HG03103 (cell line): ENCODE data around the gene SIX3.

Experiments used
- ATAC-seq: cut with Tn5 transposase; IDR thresholded peaks from one replicate; pipeline ENCODE4 v1.9.1; 2021; ENCODE audit warnings: low read depth; ENCODE audit not compliant: unreplicated experiment

SIX3 gene

DNA sequence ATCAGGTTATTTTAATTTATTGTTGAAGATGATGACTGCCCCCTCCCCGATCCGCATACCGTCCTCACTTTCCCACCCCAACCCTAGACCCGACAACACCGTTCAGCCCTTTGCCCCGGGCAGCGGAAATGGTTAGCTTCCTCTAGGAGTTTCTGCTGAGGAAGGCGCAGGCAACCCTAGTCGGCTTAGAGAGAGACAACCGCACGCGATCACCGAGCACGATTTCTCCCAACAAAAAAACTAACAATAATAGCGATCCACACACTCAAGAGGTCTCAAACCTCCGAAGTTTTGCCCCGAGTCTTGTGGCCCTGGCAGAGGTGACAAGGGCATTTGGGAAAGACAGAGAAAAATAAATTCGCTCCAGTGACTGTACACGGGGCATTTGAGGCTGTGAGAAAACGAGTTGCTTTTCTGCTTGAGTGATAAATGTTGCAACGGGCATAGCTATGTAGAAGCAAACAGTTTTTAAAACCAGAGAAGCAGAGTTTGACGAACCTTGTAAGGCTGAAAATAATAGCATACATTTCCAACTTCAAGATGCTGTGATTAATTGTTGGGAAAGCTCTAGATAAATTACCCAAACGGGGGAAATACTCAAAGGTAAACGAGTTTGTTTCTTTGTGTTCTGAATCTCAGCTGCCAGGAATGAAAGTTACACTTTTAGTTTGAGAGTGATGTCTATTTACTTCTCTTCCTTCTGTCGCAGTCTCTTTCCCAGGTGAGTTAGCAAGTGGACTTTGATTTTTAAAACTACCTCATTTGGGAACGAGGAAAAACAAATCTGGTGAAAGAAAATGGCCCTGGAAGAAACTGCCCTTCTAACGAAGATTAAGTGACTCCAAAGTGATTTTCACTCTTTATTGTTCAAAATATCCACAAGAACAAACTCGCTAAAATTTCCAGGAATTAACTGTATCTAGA, 11.0 kb upstream of the SIX3 start:
- ATAC-seq: no peak

DNA sequence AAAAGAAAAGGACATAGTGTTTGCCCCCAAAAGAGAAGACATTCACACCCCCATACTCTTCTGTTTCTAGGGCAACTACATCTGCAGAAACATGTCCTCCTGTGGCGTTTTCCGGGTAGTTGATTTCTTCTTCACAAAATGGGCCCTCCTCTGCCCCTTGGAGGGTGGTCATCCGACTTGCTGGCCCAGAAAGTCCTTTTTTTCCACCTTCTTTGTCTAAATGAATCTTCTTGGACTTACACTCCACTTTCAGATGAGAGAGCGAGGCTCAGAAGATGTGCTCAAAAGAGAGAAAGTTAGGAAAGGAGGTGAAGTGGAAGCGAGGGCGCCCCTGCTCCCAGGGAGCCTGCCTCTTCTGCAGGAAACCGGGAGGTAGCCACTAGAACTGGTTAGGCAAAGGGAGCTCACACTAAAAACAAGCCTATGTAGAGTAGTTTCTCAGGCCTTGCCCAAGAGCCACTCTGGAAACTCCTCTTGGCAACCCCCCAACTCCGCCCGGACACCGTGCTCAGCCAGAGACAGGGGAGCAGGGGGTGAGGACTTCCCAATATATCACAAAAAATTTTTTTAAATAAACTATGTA, 10.2 kb upstream of the SIX3 start:
- ATAC-seq: no peak

DNA sequence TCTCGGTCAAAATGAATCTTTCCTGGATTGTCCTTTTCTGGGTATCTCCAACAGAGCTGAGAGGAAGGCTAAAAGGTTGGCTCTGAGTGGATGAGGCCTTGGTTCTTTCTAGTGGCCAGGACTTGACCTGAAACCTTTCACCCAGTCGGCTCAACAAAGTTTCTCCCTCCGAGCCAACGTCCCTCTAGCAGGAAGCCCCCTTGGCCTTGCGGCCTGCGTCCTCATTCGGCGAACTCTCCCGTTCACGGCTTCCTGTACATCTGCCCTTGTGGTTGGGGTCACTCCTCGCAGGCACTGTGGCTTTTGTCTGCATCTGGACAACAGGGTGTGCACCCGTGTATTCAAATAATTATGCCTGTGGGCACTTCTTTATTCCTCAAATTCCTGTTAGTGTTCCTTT, 9.4 kb upstream of the SIX3 start:
- ATAC-seq: no peak

DNA sequence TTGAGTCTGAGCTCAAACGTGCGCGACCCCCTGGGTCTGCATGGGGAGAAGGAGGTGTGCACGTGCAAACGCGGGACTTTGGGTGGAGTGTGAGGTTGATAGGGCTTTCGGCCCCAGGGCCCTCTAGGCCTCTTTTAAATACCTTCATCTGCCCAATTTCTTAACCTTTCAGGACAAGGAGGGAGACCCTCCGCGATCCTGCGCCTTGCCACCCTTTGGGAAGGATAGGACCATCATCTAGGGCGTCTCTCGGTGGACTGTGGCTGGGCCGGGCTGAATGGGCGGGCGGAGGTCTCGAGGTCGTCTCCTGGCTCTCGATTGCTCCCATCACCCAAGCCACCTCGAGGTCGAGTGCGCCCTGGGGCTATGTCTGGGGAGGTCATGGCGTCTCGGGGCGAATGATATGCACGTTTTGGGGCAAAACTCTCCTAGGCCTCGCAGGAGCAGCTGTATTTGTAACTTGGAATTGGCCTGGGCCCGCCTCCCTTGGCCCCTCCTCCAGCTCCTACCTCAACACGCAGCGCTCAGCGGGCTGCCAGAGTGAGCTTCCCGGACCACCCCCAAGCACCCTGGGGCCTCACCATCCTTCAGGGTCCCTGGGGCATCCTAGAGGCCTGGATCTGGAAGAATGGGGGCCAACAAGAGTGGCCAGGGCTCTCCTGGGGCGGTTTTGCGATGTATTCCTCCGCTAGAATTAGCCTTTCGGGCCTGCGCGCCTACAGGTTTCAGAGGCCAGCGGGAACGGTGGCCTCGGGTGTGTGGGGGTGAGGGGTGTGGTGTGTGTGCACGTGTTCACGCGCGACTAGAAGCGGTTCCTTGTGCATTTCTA, 8.7 kb upstream of the SIX3 start:
- ATAC-seq: no peak

DNA sequence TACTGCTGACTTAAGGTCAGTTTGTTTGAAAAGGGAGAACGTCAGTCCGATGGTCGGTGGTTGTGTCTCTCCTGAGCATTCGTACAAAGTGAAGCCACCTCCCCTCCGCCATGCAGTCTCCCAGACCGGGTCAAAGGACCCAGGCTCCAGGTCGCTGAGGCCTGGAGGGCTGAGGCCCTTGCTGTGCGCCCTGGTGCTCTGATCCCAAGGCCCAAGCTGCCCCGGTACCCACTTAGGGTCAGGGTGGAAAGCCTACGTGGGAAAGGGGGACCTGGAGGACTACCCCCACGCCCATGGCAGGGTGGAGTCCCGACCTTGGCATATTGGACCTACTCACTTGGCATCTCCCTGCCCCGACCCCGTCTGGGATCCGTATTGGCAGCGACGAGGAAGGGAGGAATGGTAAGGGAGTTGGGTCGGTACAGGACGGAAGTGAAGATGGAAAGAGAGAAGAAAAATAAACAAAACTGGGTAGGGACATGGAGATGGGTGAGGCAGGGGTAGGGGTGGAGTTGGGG, 8.0 kb upstream of the SIX3 start:
- no peak for ATAC-seq

DNA sequence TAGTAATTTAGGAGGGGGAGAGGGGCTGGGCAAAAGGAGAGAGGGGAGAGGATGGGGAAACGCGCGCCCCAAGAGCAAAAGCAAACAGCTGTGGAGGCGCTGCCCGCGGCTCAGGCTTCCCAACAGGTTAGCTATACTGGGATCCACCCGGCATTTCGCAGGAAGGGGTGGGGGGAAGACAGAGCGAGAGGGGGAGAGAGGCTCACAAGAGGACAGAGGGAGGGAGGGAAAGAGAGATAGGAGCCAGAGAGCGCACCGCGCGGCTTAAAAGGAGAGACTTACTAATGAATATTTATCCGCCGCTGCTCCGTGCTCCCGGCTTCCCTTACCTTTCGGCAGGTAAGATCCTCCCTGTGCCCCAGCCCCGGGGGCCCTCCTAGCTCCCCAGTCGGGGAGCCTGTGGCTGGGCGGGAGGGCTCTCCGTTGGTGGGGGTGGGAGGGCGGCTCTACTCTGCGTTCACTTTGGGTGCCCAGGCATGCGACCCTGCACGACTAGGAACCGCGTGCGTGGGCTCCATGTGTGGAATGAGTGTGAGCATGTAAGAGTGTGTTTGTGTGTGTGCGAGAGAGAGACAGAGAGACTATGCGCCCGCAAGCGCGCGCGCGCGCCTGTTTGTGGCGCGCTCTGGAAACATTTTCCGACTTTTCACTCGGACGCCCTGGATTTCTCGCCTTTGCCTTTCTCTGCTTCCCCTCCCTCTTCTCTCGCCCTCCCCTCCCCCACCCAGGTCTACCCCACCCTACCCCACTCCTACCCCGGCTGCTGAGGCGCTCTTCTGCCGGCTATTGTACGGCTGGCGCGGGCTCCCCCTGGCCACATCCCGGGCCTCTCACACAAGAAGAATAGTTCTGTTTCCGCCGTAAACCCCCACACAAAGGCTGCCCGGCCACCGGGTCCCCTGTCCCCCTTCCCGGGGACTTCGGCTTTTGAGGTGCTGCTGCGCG, 7.2 kb upstream of the SIX3 start:
- no peak for ATAC-seq

DNA sequence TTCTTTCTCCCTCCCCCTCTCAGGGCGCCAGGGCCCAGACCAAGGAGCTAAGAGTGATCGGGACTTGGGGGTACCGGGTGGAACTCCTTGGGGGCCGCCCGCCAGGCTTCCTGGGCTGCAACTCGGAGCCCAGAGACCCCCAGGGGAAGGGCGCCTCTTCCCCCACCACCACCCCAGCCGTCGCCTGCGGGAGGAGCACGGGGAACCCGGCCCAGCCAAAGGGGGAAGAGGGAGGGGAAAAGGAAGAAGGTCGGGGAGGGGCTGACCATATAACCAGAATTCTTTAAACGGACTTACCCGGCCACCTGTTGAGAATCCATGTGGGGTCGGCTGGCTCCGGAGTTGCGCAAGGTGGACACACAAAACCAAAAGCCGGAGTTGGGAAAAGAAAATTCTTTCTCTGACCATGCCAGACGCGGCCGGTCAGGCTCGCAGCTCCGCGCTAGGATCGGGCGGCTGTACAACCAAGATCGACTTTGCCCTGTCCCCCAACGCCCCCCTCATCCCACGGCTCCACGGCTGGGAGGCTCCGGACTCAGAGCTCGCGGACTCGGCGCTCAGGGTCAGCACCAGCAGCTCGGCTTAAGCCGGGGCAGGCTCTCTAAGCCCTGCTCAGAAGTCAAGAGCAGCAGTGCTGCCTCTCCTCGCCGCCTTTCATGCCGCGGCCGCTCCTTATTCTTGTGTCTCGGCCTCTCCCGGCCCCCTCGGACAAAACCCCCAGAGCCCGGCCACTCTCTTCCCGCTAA, 6.3 kb upstream of the SIX3 start:
- ATAC-seq: no peak

DNA sequence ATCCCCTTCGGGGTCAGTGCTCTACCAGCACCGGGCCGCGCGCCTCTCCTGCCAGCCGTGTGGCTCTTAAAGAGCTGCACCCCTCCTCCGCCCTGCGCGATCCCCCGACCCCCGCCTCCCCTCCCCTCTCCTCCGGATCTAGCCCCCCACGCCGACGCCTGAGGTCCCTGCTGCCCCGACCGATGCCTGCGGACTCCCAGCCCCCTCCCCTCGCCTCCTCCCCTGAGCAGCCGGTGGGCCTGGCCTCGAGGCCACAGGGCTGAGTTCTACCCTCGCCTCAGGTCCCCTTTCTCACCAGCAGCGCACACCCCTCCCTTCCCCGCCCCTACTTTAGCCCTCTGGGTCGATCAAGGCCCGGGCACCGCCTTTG, 5.8 kb upstream of the SIX3 start:
- no peak for ATAC-seq

DNA sequence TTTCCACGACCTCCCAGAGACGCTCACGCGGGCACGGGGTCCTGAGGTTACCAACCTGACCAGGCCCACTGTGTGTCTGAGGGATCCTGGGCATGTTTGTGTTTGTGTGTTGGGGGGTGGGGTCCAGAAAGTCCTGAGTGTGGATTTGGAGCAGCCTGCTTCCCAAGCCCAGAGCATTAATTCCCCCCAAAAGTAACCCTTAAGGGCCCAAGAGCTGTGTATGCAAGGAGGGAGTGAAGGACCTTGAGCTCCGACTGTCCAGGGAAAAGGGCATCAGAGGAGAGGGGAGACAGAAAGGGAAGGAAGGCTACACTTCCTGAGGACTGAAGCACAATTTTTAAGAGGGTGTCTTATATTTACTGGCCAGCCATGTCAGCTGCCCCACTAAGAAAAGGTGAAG, 5.2 kb upstream of the SIX3 start:
- no peak for ATAC-seq

DNA sequence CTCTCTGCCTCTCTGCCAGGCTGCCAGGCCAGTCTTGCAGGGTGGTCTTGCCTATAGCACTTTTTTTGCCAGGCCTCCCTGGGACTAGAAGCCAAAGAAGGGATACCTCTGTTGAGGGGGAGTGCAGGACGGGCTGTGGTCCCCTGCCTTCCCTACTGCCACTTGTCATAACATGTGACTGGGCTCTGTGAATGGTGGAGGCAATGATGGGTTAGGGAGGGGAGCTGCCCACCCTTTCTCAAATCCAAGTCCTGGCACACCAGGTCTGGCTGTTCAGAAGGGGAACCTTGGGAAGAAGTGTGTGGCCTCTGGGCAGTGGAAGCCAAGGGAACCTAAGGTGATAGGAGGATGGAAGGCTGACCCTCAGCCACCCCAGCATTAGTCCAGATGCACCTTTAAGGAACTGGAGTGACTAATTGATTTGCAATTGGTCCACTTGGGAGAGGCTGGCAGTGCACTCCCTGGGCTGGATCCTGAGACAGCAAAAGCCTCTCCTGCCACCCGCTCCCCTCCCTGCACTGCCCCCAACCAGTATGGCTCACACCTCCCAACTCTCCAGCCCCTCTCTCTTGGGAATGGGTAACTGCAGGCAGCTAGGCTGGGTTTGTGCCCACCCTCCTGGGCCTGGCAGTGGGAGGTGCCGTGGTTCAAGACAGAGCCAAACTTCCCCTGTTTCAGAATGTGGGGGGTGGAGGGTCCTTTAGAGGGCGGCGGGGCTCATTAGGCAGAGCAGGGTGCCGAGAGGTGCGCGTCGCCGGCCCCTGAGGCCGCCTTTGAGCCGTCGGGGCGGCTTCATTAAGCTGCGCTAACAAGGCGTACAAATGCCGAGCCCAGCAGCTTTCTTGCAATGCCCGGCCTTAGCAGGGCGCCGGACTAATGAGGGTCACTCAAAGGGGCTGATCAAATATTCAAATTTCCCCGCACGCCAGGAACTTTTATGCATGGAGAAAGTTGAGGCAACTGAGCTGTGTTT, 4.5 kb upstream of the SIX3 start:
- no peak for ATAC-seq

DNA sequence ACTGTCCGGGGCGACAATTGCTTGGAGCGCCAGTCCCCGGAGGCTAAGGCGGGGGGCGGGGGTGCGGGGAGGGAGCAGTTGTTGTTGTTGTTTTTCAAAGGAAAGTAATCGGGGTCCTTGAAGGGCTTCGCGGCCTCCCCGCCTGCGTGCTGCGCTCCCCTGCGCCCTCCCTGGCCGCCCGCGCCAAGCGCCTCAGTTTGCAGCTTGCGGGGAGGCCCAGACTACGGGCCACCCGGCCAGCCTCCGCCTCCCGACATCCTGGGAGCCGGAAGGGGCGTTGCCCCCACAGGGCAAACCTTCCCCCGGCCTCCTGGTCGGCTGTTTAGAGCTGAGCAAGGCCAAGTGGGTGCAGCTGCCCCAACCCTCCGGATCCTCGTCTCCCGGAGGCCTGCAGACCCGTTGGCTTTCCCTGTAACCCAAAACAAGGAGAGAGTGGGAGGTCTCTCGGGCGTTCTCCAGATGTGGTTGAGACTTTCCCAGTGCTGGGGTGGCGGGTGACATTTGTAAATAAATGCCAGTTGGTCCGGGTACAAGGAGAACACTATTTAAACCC, 3.7 kb upstream of the SIX3 start:
- no peak for ATAC-seq

DNA sequence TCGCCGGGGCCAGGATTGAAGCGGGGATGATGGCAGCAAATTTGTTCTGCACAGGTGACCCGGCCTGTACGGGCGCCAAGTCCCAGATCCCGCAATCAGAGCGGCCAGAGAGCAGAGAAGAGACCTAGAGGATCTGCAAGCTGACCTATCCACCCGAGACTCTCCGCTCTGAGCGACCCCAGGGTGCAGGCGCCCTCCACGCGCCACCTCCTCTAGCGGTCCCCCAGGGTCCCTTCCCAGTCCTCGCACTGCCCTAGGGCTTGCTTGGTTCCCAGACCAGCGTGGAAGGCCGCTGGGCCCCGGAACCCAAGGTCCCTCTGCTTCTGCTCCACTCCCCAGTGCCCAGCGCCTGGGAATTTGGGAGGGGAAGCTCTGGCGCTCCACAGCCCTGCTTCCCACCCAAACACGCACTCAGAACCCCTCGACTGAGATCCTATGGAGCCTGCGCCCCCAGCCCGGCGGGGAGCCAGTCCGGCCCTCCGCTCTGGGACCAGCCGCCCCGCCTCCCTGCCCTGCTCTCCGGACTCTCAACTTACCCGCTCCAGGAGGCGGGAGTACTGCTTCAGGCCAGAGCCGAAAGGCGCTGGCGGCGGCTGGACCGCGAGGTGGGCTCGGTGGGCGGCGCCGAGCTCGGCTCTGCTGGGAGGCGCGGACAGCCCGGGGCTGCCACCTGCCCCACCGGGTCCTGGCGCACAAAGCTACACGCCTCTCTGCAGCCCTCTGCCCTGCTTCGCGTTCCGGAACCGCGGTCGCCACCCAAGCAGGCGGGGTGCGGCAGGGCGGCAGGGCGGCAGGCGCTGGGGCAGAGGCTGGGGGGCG, 3.0 kb upstream of the SIX3 start:
- ATAC-seq: no peak

DNA sequence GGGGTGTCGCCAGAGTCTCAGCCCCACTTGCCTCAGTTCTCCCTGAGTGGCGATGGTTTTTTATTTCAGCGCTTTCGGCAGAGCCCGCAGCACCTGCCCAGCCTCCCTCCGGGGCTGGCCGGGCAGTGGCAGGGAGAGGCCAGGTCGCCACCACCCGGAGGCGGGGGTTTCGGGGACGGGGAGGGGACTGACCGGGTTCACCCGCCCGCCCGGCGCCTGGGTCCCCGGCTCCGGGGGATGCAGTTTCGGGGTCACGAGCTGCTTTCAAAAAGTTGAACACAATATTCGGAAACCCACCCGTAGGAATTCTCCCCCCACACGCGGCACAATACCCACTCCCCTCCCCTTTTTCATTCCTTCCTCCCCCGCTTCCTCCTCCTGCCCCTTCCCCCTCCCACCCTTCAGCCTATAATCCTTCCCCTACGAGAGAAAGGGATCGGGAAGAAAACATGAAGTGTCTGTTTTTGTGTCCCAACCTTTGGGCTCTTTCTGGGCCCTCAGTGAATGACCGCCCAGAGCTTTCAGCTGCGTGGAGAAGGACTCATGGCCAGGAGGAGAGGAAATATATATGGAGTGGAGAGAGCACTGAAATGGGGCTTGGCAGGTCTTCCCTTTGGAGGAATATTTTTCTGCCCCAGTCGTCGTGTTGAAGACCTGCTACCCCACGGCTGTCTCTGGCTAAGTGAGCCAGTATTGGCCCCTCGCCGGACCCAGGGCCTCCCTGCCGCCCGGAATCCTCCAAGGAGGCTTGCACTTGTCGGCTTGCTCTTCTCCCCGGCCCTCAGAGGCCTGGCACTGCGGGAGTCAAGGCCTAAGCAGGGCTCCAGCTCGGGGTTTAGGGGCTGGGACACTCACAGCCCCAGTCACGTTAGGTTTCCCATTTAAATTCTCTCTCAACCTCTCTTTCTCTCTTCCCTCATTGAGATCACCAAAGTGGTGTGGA, 2.1 kb upstream of the SIX3 start:
- ATAC-seq: no peak

DNA sequence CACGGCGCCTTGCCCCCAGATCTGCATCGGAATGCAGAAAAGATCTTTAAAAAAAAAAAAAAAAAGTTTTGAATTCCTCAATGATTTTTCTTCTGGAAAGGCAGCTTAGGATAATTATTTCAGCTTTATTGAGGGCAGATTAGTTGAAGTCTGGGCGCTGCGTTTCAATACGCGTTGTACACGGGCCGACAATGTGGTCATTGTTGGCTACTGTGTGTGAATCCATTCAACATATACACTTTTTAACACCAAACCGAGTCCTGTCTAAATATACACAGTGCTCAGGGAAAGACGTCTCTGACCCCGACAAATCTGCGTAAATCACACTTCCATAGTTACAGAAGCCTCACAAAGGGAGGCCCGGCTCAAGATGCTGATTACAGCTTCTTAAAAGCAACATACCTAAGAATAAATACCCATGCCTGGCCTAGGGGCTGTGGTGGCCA, 1.4 kb upstream of the SIX3 start:
- no peak for ATAC-seq

DNA sequence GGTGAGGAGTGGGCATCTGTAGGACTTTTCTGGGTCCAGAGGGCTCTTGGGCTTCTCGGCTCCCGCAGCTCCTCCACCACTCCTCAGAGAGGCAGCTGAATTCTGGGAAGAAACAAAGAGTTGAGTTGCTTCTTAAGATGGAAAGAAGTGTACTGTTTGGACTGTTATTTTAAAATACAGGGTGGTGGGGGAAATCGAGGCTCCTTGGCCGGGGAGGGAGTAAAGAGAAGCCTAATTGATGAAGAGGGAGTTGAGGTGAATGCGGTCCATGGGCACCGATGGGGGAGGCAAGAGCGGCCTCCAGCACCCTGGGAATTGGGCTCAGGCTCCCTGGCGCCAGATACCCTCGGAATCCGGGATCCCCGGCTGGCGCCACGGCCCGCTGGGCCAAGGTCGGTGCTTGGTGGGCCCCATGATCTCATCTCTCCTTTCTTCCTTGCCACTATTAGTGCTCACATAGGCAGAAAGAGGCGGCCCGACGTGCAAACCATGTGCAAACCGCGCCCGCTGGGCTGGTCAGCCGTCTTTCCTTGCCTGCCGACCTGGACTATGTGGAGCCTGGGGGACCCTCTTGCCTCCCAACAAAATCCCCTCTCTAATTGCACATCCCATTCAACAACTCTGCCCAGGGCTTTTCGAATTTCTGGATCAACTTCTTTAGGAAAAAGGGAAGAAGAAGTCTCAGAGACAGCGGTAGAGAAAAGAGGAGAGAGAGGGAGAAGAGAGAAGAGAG, 604 bp upstream of the SIX3 start:
- ATAC-seq: no peak
